ENCODE data around the gene PDE7B. TPM values are rescaled to one million over a fixed set of nuclear protein-coding genes. Genes with fewer than 3 reads are reported as not detected.

PDE7B gene
- total and polyA plus RNA-seq, 2 donors from 2014 or later, result 4.6 to 15.4 TPM

DNA sequence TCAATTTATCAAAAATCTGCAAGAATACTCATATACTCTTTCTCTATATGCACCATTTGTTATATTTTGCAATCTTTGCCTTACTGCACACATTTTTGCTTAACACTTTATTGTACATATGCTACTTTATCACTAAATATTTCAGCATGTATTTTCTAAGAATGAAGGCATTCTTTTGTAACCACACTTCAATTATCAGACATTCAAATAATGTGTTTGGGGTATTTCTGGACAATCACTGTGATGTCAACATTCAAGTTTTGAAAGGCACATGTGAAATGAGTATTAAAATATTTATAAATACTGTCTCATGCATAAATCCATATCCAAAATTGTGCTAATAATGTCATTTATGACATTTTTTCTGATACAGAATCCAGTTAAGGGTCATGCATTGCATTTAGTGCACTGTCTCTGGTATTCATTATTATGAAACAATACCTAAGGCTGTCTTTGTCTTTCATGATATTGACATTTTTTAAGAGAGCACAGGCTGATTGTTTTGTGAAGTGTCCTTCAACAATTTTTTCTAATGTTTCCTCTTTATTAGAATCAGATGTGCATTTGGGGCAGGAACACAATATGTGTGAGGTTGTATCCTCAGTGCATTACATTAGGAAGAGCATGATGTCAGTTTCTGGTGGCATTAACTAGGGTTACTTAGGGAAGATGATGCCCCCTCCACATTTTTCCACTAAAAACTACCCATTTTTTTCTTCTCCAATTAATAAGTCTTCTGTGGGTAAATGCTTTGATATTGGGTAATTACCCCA lies 292.9 kb downstream of the PDE7B start:
- Histone ChIP-seq H3K4me3 (ENCODE audit: low read length in 3 of 3) (no peak overlapping the region), H3K27ac (ENCODE audit: low read depth in 2 of 2, low read length in 2 of 2) (no peak overlapping the region), H3K36me3 (ENCODE audit: control insufficient read depth in 2 of 3, insufficient read depth in 3 of 3, low read length in 3 of 3) (peaks cover 0 to 3% (median 0%) of the 10 kb centered on the region in 3 donors), H3K9me3 (ENCODE audit: control insufficient read depth in 2 of 3, insufficient read depth in 1 of 3, low read length in 3 of 3) (no peaks in the 10 kb centered on the region), H3K27me3 (ENCODE audit: control insufficient read depth, insufficient read depth, low read length) (no peaks in the 10 kb centered on the region), H3K9ac (ENCODE audit: low read length in 3 of 3) (no peak overlapping the region), H3K4me1 (ENCODE audit: control insufficient read depth in 2 of 3, insufficient read depth in 2 of 3, low read depth in 1 of 3, low read length in 3 of 3) (no peaks in the 10 kb centered on the region)
- intact Hi-C loops (cut with DNase I), result no loop called here
- FAIRE-seq, result no peak
- DNase-seq, result no peak
- no peak for TF ChIP-seq CTCF (IDR thresholded peaks at IDR 0.05; ENCODE audit: borderline replicate concordance, extremely low read depth, insufficient read depth)

- Histone ChIP-seq H3K4me1 (ENCODE audit: control insufficient read depth in 2 of 3, insufficient read depth in 2 of 3, low read depth in 1 of 3, low read length in 3 of 3) (no peaks in the 10 kb centered on the region), H3K9me3 (ENCODE audit: control insufficient read depth in 2 of 3, insufficient read depth in 1 of 3, low read length in 3 of 3) (no peaks in the 10 kb centered on the region), H3K36me3 (ENCODE audit: control insufficient read depth in 2 of 3, insufficient read depth in 3 of 3, low read length in 3 of 3) (peaks cover 0 to 3% (median 0%) of the 10 kb centered on the region in 3 donors), H3K9ac (ENCODE audit: low read length in 3 of 3) (no peak overlapping the region), H3K27me3 (ENCODE audit: control insufficient read depth, insufficient read depth, low read length) (no peaks in the 10 kb centered on the region), H3K4me3 (ENCODE audit: low read length in 3 of 3) (no peak overlapping the region), H3K27ac (ENCODE audit: low read depth in 2 of 2, low read length in 2 of 2) (no peak overlapping the region)
- intact Hi-C loops (cut with DNase I), result no loop called here
- TF ChIP-seq CTCF (IDR thresholded peaks at IDR 0.05; ENCODE audit: borderline replicate concordance, extremely low read depth, insufficient read depth), result no peak
- FAIRE-seq (no peak), DNase-seq (no peak)
Measured at GRCh38 chr6:136146130-136146529, 294.6 kb downstream of the PDE7B start.

DNA sequence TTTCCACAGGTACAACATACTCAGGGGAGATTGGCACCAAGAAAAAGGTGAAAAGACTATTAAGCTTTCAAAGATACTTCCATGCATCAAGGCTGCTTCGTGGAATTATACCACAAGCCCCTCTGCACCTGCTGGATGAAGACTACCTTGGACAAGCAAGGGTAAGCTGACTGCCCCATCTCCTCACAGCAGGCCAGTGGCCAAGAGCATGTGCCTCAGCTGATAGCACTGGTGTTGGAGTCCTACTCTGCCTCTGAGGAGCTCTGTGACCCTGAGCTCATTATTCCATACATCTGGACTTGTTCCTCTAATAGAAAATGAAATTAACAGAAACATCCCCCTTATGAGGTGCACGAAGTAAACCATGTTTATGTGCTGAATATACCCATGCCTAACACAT lies 295.8 kb downstream of the PDE7B start:
- H3K27me3 ChIP-seq (ENCODE audit: control insufficient read depth, insufficient read depth, low read length), result no peaks in the 10 kb centered on the region
- intact Hi-C loops (cut with DNase I), result no loop called here
- no peak for DNase-seq
- no peak overlapping the region for H3K4me3 ChIP-seq (ENCODE audit: low read length in 3 of 3)
- H3K9ac ChIP-seq (ENCODE audit: low read length in 3 of 3), result no peak overlapping the region
- H3K27ac ChIP-seq (ENCODE audit: low read depth in 2 of 2, low read length in 2 of 2), result no peak overlapping the region
- peaks cover 0 to 3% (median 0%) of the 10 kb centered on the region in 3 donors for H3K36me3 ChIP-seq (ENCODE audit: control insufficient read depth in 2 of 3, insufficient read depth in 3 of 3, low read length in 3 of 3)
- FAIRE-seq, result no peak
- TF ChIP-seq CTCF (IDR thresholded peaks at IDR 0.05; ENCODE audit: borderline replicate concordance, extremely low read depth, insufficient read depth), result no peak
- H3K9me3 ChIP-seq (ENCODE audit: control insufficient read depth in 2 of 3, insufficient read depth in 1 of 3, low read length in 3 of 3), result no peaks in the 10 kb centered on the region
- H3K4me1 ChIP-seq (ENCODE audit: control insufficient read depth in 2 of 3, insufficient read depth in 2 of 3, low read depth in 1 of 3, low read length in 3 of 3), result no peaks in the 10 kb centered on the region

Measured in kidney (tissue), 14 donors.